Activated effector memory CD4-positive, alpha-beta T cell treated with anti-CD3 and anti-CD28 coated beads, Interleukin-2, amount 50 U/mL, for 16 hours (primary cell): Measurements from ENCODE around the gene B3GNT8.
"Not testable (repeated sequence)": the region's sequence is repeated elsewhere in the genome, so short reads cannot be mapped to it uniquely, and the experiment has no call there.

Source experiments
- DNase-seq: peaks from one replicate; pipeline ENCODE4 v3.0.0-alpha.2; 2020

B3GNT8 gene

GRCh38 chr19:41413947-41414346, 13.2 kb downstream of the B3GNT8 start:
- DNase-seq: no peak

- no peak for DNase-seq
These were observed 14.2 kb downstream of the B3GNT8 start for GRCh38 chr19:41412953-41413352.

DNA sequence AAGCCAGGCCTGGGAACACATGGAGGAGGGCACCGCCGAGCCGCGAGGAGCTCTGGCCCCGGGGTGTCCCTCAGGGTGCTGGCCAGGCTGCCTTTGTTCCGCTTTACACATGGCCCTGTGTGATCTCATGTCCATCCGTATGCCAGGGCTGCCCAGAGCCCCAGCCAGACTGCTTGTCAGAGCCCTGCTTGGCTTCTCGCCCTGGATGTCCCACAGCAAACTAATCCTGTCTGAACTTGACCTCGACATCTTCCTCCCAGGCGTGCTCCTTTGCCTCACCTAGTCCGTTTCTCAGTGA, 15.3 kb downstream of the B3GNT8 start:
- no peak for DNase-seq

DNA sequence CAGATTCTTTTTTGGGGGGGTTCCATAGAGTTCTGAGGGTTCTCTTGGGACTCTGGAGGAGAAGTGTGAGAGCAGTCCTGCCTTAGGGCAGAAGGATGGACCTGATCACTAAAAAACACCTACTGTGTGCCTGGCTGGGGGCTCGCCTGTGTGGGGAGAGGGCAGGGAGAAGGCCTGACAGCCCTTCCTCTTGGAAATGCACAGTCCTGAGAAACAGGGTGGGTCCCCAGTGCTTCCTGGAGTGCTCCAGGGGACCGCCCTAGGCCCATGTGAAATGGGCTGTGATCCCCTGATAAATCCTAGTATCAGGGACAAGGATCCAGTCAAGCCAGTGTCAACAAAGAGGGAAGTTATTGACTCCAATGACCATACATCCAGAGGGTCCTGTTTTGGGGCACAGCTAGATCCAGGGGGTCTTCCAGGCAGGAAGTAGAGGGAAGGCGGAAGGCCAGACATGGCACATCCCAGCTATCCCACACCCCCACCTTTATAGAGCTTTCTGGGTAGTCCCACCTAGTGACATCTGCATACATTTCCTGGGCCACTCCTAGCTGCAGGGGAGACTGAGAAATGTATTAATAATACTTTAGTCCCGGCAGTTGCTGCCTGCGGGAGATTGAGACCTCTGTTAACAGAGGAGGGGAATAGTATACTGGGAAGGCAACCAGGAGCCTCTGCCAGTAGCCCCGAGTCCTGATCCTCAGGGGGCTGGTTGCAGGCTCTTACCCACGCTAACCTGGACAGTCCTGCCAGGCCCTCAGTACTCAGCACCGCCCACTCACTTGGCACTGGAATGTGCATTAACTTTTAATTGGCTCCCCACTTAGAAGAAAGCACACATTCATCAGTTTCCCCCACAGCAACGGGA, 15.8 kb downstream of the B3GNT8 start:
- no peak for DNase-seq

- DNase-seq: no peak
These were observed 16.7 kb downstream of the B3GNT8 start for GRCh38 chr19:41410336-41411054.

GRCh38 chr19:41409288-41409687, 17.9 kb downstream of the B3GNT8 start:
- no peak for DNase-seq

- not testable (repeated sequence) for DNase-seq
These were observed 18.3 kb downstream of the B3GNT8 start for GRCh38 chr19:41408846-41409245.

GRCh38 chr19:41408256-41408655, 18.9 kb downstream of the B3GNT8 start:
- DNase-seq: no peak

- DNase-seq: no peak
These were observed 19.9 kb downstream of the B3GNT8 start for GRCh38 chr19:41407271-41407670.

GRCh38 chr19:41405776-41406175, 21.4 kb downstream of the B3GNT8 start:
- DNase-seq: no peak

- no peak for DNase-seq
These were observed 23.8 kb downstream of the B3GNT8 start for GRCh38 chr19:41403181-41403970.

DNA sequence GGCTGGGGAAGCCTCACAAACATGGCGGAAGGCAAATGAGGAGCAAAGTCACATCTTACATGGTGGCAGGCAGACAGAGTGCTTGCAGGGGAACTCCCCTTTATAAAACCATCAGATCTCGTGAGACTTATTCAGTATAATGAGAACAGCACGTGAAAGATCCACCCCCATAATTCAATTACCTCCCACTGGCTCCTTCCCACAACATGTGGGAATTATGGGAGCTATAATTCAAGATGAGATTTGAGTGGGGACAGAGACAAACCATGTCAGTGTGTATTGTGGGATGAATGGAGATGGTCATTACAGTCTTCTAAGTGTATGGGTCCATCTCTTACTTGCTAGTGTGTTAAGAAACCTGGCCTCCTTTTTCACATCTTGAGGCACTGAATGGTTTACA, 25.2 kb downstream of the B3GNT8 start:
- no peak for DNase-seq

DNA sequence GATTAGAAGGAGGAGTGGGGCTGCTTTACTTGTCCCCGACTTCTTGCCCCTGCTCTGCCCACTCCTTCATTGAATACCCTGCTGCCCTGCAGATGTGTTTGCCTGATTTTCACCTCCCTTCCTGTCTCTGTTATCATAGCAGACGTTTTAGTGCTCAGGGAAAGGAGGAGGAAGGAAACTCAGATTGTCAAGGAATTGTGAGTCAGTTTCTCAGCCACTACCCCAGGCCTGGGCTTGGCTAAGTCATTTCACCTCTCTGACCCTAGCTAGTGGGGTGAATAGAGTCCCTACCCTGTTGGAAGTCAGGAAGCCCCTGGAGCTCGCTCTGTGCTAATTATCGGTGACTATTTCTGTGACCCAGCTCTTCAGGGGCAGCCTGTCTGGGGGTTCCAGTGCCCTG, 25.7 kb downstream of the B3GNT8 start:
- DNase-seq: no peak

DNA sequence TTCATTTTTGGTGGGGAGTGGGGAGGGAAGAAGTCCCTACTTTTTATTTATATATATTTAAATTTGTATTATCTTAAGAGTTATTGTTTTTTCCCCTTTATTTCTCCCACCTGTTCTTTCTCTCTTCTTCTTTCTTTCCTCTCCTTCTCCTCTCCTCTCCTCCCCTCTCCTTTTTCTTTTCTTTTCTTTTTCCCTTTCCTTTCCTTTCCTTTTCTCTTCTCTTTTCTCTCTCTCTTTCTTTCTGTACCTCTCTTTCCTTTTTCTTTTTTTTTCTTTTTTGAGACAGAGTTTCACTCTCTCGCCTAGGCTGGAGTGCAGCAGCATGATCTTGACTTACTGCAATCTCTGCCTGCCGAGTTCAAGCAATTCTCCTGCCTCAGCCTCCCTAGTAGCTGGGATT, 27.6 kb downstream of the B3GNT8 start:
- no peak for DNase-seq

- no peak for DNase-seq
These were observed 28.1 kb downstream of the B3GNT8 start for GRCh38 chr19:41399091-41399490.

DNA sequence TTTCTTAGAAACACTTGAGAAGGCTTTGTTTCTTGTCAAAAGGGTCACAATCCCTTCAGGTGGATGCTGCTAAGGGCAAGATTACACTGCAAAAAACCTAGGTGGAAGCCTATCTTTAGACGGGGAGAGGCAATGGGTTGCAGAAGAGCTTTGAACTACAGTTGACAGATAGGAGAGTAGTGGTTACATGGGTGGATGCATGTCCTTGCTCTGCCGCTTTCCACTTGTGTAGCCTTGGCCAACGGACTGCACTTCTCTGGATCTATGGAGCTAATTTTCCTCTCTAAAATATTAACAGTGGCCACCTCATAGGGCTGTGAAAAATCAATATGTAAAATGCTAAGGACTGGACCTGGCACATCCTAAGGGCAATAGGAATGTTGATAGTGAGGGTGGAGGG, 28.6 kb downstream of the B3GNT8 start:
- no peak for DNase-seq

DNA sequence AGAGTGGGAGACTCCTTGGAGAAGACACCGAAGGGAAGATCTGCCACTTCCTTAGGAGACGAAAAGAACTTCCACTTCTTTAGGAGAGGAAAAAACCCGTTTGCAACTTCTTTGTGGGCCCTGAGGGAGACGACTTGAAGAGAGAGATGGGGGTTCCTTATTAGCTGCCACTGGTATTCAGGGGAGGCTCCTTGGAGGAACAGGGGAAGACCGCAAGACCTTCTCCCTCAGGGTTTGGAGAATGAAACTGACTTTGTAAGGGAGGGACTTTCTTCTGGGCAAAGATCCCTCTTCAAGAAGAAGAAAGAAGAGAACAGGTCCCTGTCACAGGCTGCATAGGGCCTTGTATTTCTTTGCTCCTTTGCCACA, 29.1 kb downstream of the B3GNT8 start:
- no peak for DNase-seq

DNA sequence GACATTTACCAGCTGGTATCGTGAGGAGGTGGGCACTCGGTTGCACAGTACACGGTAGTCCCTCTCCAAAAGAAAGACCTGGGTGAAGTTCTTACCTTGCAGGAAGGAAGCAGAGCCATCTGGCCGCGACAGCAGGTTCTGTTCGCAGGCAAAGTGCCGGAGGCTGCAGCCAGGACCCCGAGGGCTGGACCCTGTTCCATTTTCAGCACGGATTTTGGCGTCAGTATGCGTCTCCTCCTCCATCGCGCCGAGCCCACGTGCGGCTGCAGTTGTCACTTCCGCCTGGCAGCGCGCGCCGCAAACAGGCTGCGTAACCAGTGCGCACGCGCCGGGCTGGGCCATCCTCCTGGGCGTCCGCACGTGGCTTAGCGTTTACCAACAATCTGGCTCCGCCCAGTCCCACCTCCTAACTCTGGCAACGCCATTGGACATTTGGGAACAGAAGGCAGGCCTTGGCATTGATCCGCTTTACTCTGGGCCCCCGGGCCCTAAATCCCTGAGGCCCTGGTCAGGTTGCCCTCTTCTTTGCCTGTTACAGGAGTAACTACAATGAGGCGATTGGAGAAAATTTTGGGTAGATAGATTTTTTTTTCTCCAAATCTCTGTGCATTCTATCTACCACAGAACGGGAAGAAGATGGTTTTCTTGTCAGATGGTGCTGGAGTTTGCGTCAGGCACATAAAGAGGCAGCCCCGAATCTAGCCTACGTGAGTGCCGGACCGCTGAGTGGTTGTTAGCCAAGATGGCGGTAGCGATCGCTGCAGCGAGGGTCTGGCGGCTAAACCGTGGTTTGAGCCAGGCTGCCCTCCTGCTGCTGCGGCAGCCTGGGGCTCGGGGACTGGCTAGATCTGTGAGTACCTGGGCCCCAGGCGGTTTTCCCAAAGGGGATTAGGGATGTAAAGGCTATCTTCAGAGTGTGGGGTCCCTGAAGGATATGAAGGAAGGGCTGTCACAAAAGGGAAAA, 29.8 kb downstream of the B3GNT8 start, which contains the start of the genes BCKDHA and EXOSC5:
BCKDHA (plus strand) TSS at position 733 of the 964 bp plus-strand sequence; CDS start at position 743, 10 bp downstream.
EXOSC5 (minus strand) TSS at position 274 of the 964 bp plus-strand sequence; CDS start at position 243, 31 bp downstream.
- DNase-seq: peak; percentile 100

GRCh38 chr19:41395355-41395754, 31.8 kb downstream of the B3GNT8 start:
- DNase-seq: no peak

- DNase-seq: no peak
These were observed 34.4 kb downstream of the B3GNT8 start for GRCh38 chr19:41392775-41393174.

- DNase-seq: no peak
These were observed 35.6 kb downstream of the B3GNT8 start for GRCh38 chr19:41391618-41392017.

DNA sequence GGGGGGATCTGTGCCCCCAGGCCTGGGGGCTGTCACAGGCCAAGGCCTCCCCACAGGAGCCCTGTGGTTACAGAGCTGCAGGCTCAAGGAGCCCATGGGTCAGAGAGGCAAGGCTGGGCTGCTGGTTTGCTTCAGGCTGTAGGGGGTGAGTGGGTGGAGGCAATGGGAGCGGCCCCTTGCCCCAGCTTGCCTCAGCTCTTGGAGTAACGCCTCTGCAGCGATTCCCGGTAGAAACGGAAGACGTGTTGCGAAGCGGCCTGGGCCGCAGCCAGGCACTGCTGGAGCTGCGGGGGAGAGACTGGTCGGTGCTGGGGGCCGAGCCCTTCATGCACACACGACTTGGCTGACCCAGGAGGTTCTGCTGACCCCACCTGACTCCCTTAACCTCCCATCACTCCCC, 40.7 kb downstream of the B3GNT8 start:
- no peak for DNase-seq
